ENCODE results near the gene B4GALT1.

GRCh38 chr9:33106372-33106771 is 60.8 kb downstream of the B4GALT1 start:
- no peak for TF ChIP-seq CTCF (IDR thresholded peaks at IDR 0.05)
- no peak for TF ChIP-seq POLR2A (IDR thresholded peaks at IDR 0.05)

Data from uterus (tissue), 2 donors.